HTERT RPE-1 (cell line): ENCODE measurements around the gene KLHL3.

Experiments
- in situ Hi-C: fragments of 300-500 bp; cut with MboI; formaldehyde crosslinking; loops from 4 replicates; pipeline ENCODE4 v1.14.3; 2020; ENCODE audit warnings: low sequenced_read_pairs

The KLHL3 gene

GRCh38 chr5:137638841-137639240 is 97.0 kb downstream of the KLHL3 start:
- in situ Hi-C loops: no loop called here

- in situ Hi-C loops: no loop called here
Measured at GRCh38 chr5:137636830-137637714, 98.8 kb downstream of the KLHL3 start.

- in situ Hi-C loops: no loop called here
Measured at GRCh38 chr5:137636099-137636498, 99.8 kb downstream of the KLHL3 start.

- in situ Hi-C loops: no loop called here
Measured at GRCh38 chr5:137635521-137635921, 100.4 kb downstream of the KLHL3 start.

- in situ Hi-C loops: no loop called here
Measured at GRCh38 chr5:137633896-137634295, 102.0 kb downstream of the KLHL3 start.

GRCh38 chr5:137632716-137633115 is 103.2 kb downstream of the KLHL3 start:
- in situ Hi-C loops: no loop called here

- in situ Hi-C loops: no loop called here
Measured at GRCh38 chr5:137631453-137631852, 104.4 kb downstream of the KLHL3 start.

GRCh38 chr5:137630972-137631370 is 104.9 kb downstream of the KLHL3 start:
- in situ Hi-C loops: no loop called here

GRCh38 chr5:137630216-137630971 is 105.5 kb downstream of the KLHL3 start:
- in situ Hi-C loops: no loop called here

- in situ Hi-C loops: no loop called here
Measured at GRCh38 chr5:137629646-137630045, 106.2 kb downstream of the KLHL3 start.

- in situ Hi-C loops: no loop called here
Measured at GRCh38 chr5:137627706-137628105, 108.2 kb downstream of the KLHL3 start.

GRCh38 chr5:137627293-137627692 is 108.6 kb downstream of the KLHL3 start:
- in situ Hi-C loops: no loop called here

- in situ Hi-C loops: no loop called here
Measured at GRCh38 chr5:137624786-137625349, 111.0 kb downstream of the KLHL3 start.

GRCh38 chr5:137622850-137623249 is 113.0 kb downstream of the KLHL3 start:
- in situ Hi-C loops: no loop called here

- in situ Hi-C loops: no loop called here
Measured at GRCh38 chr5:137621861-137622823, 113.7 kb downstream of the KLHL3 start.

- in situ Hi-C loops: no loop called here
Measured at GRCh38 chr5:137621306-137621705, 114.6 kb downstream of the KLHL3 start.

GRCh38 chr5:137619191-137619870 is 116.6 kb downstream of the KLHL3 start:
- in situ Hi-C loops: no loop called here

- in situ Hi-C loops: no loop called here
Measured at GRCh38 chr5:137618476-137618875, 117.4 kb downstream of the KLHL3 start.

- in situ Hi-C loops: no loop called here
Measured at GRCh38 chr5:137617528-137618205, 118.2 kb downstream of the KLHL3 start.
